Retinal pigment epithelial cell (primary cell): Measurements from ENCODE around the gene QRICH2.

ENCODE experiments used
- DNase-seq: peaks from one replicate; pipeline ENCODE4 v3.0.0-alpha.2; 2010; ENCODE audit warnings: low read depth
- H3K4me3 ChIP-seq: 2 replicates; pipeline ENCODE4 v1.5.1; 2011; ENCODE audit warnings: mild to moderate bottlenecking, low read length, control low read depth, moderate library complexity
- TF ChIP-seq, protein P1 (sequence below): conservative IDR thresholded peaks from 2 replicates; pipeline ENCODE4 v1.5.1; 2011; ENCODE audit warnings: low read depth, low read length, control low read depth, inconsistent platforms

The QRICH2 gene

DNA sequence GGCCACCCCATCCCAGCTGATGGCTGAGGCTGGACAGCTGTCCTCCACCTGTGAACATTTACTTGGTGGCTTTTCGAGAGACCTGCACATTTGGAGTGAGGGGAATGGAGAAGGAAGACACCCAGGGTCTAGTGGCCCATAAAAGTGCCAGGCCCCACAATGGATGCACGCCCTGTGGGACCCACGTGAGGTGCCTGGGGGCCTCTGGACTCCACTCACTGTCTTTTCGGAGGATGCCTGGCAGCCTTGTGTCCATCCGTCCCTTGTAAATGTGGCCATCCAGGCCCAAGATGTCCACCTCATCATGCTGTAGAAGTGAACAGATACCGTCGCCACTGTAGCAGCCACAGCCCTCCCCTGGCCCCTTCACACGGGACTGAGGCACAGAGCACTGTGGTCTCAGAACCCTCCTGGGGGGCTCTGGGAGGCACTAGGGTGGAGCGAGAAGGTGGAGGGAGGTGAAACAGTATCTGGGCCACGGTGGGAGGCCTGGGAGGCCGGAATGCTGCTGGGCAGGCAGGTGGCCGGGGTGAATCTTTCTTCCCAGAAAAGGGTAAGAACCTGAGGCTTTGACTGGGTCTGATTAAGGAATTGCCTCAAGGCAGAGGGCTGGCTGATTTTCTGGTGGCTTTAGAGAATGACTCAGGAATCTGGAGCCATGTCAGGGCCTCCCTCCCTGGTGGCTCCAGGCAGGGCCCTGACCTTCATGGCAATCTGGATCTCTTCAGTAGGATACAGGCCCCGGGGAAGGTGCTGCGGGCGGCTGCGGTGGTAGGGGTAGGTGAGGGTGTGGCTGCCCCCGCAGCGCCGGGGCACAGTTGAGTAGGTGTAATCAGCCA lies 31.4 kb downstream of the QRICH2 start:
- H3K4me3 ChIP-seq = no peak overlapping the region
- TF ChIP-seq, protein P1, sequence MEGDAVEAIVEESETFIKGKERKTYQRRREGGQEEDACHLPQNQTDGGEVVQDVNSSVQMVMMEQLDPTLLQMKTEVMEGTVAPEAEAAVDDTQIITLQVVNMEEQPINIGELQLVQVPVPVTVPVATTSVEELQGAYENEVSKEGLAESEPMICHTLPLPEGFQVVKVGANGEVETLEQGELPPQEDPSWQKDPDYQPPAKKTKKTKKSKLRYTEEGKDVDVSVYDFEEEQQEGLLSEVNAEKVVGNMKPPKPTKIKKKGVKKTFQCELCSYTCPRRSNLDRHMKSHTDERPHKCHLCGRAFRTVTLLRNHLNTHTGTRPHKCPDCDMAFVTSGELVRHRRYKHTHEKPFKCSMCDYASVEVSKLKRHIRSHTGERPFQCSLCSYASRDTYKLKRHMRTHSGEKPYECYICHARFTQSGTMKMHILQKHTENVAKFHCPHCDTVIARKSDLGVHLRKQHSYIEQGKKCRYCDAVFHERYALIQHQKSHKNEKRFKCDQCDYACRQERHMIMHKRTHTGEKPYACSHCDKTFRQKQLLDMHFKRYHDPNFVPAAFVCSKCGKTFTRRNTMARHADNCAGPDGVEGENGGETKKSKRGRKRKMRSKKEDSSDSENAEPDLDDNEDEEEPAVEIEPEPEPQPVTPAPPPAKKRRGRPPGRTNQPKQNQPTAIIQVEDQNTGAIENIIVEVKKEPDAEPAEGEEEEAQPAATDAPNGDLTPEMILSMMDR = no peak
- DNase-seq = no peak

- DNase-seq = no peak
- H3K4me3 ChIP-seq = no peak overlapping the region
- TF ChIP-seq, protein P1 = no peak
These were observed 32.0 kb downstream of the QRICH2 start for GRCh38 chr17:76276069-76276431.

DNA sequence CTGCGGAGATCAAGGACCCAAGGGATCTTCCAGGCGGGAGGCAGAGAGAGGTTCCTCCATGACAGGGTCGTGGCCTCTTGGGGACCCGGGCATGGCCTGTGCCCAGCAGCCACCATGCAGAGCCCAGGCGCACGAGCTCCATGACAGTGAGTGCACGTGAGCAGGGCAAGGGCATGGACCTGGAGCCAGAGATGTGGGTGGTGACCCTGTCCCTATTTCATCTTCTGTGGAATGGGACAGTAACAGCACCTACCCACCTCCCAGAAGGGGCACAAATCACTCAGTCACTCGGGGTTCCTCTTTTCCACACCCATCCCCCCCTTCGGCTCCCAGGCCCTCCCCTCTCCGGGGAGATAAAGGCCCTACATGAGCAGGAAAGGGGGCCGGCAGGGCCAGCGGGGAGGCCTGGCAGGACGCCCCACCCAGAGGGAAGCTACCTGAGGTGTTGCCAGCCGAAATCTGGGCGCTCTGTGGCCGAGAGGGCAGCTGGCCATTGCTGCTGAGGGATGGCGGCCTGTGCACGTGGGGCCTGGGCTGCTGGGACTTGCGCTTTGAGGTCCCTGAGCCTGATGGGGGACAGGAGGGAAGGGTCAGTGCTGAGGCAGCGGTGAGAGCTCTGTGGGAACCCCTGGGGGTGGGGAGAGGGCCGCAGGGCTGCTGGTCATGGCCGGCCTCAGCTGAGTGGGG lies 32.6 kb downstream of the QRICH2 start:
- H3K4me3 ChIP-seq = no peak overlapping the region
- DNase-seq = no peak
- TF ChIP-seq, protein P1 = no peak

DNA sequence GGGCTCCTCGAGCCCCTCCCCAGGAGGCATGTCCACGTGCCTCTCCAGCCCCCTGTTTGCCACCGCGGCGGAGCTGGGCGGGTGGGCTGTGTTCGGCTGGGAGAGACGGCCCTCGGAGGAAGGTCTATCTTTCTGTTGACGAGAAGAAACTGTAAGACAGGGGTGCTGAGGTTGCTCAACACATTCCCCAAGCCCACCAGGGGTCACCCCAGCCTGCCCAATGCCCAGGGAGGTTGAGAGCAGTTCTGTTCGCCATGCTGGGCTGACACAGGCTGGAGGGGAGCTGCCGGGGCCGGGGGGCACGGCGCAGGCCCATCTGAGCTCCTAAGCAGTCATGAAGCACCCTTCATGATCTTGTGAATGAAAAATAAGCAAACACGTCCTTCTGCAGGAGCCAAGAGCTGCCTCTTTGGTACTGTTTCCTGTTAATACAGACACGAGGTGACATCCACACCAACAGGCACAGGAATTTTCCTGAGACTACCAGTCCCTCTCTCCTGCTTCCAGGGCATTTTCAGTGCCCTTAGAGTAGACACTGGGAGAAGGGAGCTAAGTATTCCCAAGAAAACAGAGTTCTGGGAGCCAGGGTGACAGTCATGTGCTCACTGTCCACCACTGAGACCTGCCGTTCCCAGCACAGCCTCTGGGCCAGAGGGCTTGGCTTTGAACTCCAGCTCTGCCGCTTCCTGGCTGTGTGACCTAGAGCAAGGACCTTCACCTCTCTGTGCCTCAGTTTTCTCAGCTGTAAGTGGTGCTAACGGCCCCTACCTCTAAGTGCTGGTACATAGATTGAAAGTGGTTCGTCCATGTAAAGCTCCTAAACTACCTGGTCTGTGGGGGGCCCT lies 33.7 kb downstream of the QRICH2 start:
- TF ChIP-seq, protein P1 = no peak
- no peak for DNase-seq
- H3K4me3 ChIP-seq = no peak overlapping the region

GRCh38 chr17:76273445-76274111 lies 34.5 kb downstream of the QRICH2 start:
- no peak overlapping the region for H3K4me3 ChIP-seq
- no peak for DNase-seq
- TF ChIP-seq, protein P1 = no peak

- TF ChIP-seq, protein P1 = no peak
- no peak overlapping the region for H3K4me3 ChIP-seq
- DNase-seq = no peak
These were observed 35.3 kb downstream of the QRICH2 start for GRCh38 chr17:76272541-76273444.
